Measurements from ENCODE around the gene KIAA1217. TPM values are rescaled to one million over a fixed set of nuclear protein-coding genes. Genes with fewer than 3 reads are reported as not detected.
"Not testable (repeated sequence)": the region's sequence is repeated elsewhere in the genome, so short reads cannot be mapped to it uniquely, and the experiment has no call there.

KIAA1217 gene
- total RNA-seq, 2 donors from 2014 or later = 92.5 to 188 TPM

DNA sequence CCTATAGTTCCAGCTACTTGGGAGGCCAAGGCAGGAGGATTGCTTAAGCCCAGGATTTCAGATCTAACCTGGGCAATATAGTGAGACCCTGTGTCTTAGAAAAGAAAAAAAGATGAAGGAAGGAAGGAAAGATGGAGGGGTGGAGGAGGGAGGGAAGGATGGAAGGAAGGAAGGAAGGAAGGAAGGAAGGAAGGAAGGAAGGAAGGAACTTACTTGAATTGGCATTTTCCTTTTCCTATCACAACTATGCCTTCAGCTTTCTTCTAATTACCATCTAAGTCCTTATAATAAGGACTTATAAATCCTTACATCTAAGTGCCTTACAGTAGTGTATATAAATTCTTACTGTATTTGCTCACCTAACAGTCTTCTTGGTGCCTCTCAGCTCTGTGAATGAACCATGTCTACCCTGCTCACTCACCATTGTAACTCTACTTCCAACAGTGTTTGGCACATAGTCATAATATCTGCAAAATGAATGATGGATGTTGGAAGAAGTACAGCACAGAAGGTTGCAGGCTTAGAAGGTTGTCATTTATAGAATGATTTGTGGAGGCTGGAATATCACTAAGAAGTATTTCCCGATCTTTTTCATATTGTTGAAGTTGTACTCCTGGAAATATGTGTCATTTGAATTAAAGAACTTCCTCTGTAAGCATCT, 125.5 kb downstream of the KIAA1217 start:
- H3K27me3 ChIP-seq (replicated peaks; ENCODE audit: insufficient read depth) = no peaks in the 10 kb centered on the region
- intact Hi-C loops (cut with DNase I) = loop anchor here (10.0 kb wide), 1 partner anchor 60 kb away; no protein-coding TSS in a partner anchor
- no peaks in the 10 kb centered on the region for H3K9me3 ChIP-seq
- no peak overlapping the region for H3K4me3 ChIP-seq
- 73% methylated on average over 1 of the region's 1 CpG for WGBS
- no peaks in the 10 kb centered on the region for H3K36me3 ChIP-seq
- TF ChIP-seq, protein P1, sequence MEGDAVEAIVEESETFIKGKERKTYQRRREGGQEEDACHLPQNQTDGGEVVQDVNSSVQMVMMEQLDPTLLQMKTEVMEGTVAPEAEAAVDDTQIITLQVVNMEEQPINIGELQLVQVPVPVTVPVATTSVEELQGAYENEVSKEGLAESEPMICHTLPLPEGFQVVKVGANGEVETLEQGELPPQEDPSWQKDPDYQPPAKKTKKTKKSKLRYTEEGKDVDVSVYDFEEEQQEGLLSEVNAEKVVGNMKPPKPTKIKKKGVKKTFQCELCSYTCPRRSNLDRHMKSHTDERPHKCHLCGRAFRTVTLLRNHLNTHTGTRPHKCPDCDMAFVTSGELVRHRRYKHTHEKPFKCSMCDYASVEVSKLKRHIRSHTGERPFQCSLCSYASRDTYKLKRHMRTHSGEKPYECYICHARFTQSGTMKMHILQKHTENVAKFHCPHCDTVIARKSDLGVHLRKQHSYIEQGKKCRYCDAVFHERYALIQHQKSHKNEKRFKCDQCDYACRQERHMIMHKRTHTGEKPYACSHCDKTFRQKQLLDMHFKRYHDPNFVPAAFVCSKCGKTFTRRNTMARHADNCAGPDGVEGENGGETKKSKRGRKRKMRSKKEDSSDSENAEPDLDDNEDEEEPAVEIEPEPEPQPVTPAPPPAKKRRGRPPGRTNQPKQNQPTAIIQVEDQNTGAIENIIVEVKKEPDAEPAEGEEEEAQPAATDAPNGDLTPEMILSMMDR (IDR thresholded peaks at IDR 0.05) = no peak
- TF ChIP-seq POLR2A (IDR thresholded peaks at IDR 0.05) (no peak), POLR2AphosphoS5 (IDR thresholded peaks at IDR 0.05) (no peak)
- no peak overlapping the region for H3K27ac ChIP-seq
- no peak for DNase-seq (ENCODE audit: low spot score)
- H3K4me1 ChIP-seq (replicated peaks) = no peaks in the 10 kb centered on the region

DNA sequence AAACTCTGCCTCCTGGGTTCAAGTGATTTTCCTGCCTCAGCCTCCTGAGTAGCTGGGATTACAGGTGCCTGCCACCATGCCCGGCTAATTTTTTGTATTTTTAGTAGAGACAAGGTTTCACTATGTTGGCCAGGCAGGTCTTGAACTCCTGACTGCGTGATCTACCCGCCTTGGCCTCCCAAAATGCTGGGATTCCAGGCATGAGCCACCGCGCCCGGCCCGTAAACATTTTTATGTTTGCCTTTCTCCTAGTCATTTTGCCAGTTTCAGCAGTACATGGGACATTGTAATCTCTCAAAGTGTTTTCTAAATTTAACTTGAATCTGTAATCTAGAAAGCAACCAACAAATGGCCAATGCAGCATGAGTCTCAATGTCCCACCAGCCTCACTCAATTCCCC, 128.8 kb downstream of the KIAA1217 start:
- not testable (repeated sequence) for H3K36me3 ChIP-seq; H3K27ac ChIP-seq; H3K27me3 ChIP-seq (replicated peaks; ENCODE audit: insufficient read depth); H3K4me3 ChIP-seq; H3K9me3 ChIP-seq; H3K4me1 ChIP-seq (replicated peaks); DNase-seq (ENCODE audit: low spot score)
- WGBS = 88% methylated on average over 7 of the region's 7 CpGs
- intact Hi-C loops (cut with DNase I) = loop anchor here (10.0 kb wide), 1 partner anchor 63 kb away; no protein-coding TSS in a partner anchor

DNA sequence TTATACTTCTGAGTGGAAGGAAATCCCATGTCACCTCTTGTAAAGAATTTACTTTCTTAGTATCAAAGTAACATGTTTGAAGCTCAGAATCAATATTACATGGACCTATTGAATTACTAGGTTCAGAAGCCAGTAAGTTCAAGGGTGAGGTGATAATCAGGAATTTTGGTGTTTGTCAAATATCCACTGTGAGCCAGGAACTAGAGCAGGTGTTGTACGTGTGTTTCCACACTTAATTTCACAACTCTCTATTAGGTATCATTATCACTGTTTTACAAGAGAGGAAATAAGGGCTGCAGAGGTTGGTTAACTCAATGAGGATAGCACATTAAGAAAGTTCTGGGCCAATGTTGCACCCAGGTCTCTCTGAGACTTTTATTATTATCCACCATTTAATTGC, 130.4 kb downstream of the KIAA1217 start:
- TF ChIP-seq, protein P1 (IDR thresholded peaks at IDR 0.05) = no peak
- no peak for TF ChIP-seq POLR2AphosphoS5 (IDR thresholded peaks at IDR 0.05)
- TF ChIP-seq POLR2A (IDR thresholded peaks at IDR 0.05) = no peak
- Histone ChIP-seq H3K27me3 (replicated peaks; ENCODE audit: insufficient read depth) (no peaks in the 10 kb centered on the region), H3K9me3 (no peaks in the 10 kb centered on the region), H3K4me3 (no peak overlapping the region), H3K36me3 (no peaks in the 10 kb centered on the region), H3K4me1 (replicated peaks) (peaks cover 4% of the 10 kb centered on the region), H3K27ac (no peak overlapping the region)
- WGBS = 84% methylated on average over 1 of the region's 1 CpG
- DNase-seq (ENCODE audit: low spot score) = no peak
- intact Hi-C loops (cut with DNase I) = loop anchor here (10.0 kb wide), 1 partner anchor 65 kb away; no protein-coding TSS in a partner anchor

DNA sequence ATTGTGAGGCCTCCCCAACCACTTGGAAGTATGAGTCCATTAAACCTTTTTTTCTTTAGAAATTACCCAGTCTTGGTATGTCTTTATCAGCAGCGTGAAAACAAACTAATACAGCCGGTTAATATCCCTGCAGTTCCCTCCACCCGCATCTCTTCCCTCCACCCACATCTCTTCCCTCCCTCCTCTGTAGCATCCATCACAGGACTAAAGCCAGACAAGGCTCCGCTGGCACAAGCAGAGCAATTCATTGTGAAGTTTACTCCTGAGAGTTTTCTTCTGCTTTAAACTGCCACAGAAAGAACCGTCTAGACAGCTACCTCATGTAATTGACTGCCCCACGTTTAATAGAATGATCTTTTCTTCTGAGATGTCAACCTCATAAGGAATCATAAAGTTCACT, 131.5 kb downstream of the KIAA1217 start:
- Histone ChIP-seq H3K27ac (no peak overlapping the region), H3K4me1 (replicated peaks) (peaks cover 4% of the 10 kb centered on the region), H3K4me3 (no peak overlapping the region), H3K9me3 (no peaks in the 10 kb centered on the region), H3K27me3 (replicated peaks; ENCODE audit: insufficient read depth) (no peaks in the 10 kb centered on the region), H3K36me3 (no peaks in the 10 kb centered on the region)
- no peak for DNase-seq (ENCODE audit: low spot score)
- 45% methylated on average over 6 of the region's 6 CpGs for WGBS
- intact Hi-C loops (cut with DNase I) = no loop called here
- no peak for TF ChIP-seq POLR2A (IDR thresholded peaks at IDR 0.05)
- TF ChIP-seq, protein P1 (IDR thresholded peaks at IDR 0.05) = no peak
- TF ChIP-seq POLR2AphosphoS5 (IDR thresholded peaks at IDR 0.05) = no peak

DNA sequence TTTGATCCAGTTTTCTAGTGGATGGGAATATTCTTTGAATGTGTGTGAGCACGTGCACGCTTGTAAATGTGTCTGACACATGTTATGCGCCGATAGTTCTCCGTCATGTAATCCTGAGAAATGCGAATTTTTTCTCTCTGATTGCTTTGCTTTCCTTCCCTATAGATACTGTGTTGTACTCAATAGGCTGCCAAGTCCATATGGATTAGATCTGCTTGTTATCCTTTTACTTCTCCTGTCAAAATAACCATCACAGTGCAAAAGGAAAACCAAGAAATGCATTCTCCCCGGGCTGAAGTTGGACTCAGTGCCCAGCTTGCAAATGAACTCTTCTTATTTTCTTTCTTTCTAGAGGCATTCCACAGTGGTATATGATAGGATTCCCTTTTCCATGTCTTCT, 131.9 kb downstream of the KIAA1217 start:
- Histone ChIP-seq H3K36me3 (no peaks in the 10 kb centered on the region), H3K4me3 (no peak overlapping the region), H3K9me3 (no peaks in the 10 kb centered on the region), H3K4me1 (replicated peaks) (peaks cover 4% of the 10 kb centered on the region), H3K27ac (no peak overlapping the region), H3K27me3 (replicated peaks; ENCODE audit: insufficient read depth) (no peaks in the 10 kb centered on the region)
- intact Hi-C loops (cut with DNase I) = no loop called here
- 73% methylated on average over 7 of the region's 7 CpGs for WGBS
- TF ChIP-seq POLR2AphosphoS5 (IDR thresholded peaks at IDR 0.05) = no peak
- no peak for DNase-seq (ENCODE audit: low spot score)

DNA sequence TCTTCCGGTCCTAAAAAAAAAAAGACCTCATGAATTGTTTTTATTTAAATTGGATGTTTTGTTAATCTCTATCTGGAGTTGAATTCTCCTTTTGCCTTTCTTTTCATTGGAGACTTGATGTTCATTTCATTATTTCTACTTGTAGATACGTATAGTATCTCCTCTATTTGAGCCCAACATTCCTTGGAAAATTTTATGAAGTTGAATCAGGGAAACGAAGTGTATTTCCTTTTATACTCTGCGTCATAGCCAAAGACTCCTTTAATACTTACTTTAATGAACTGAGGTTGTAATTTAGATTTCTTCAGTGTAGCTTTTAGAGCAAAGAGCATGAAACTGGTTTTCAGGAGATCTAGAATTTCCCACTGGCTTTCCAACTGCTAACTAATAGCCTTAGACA, 132.4 kb downstream of the KIAA1217 start:
- H3K27ac ChIP-seq = no peak overlapping the region

More for the DNA sequence above, 132.4 kb downstream of the KIAA1217 start:
- H3K36me3 ChIP-seq = no peaks in the 10 kb centered on the region
- H3K9me3 ChIP-seq = no peaks in the 10 kb centered on the region
- intact Hi-C loops (cut with DNase I) = no loop called here
- no peaks in the 10 kb centered on the region for H3K27me3 ChIP-seq (replicated peaks; ENCODE audit: insufficient read depth)
- 64% methylated on average over 4 of the region's 4 CpGs for WGBS
- H3K4me1 ChIP-seq (replicated peaks) = peaks cover 4% of the 10 kb centered on the region
- H3K4me3 ChIP-seq = no peak overlapping the region
- no peak for DNase-seq (ENCODE audit: low spot score)
- no peak for TF ChIP-seq POLR2A (IDR thresholded peaks at IDR 0.05)
- TF ChIP-seq POLR2AphosphoS5 (IDR thresholded peaks at IDR 0.05) = no peak
- TF ChIP-seq, protein P1 (IDR thresholded peaks at IDR 0.05) = no peak

All from prostate gland (tissue), 2 donors.